Common myeloid progenitor, CD34-positive (primary cell): ENCODE measurements around the gene GAD2.
A peak's percentile ranks its signal among the peaks of the same experiment; 100 is the strongest.

Experiments used
- CTCF ChIA-PET: fragments of 350-600 bp; sonication (Branson Sonifier 250); formaldehyde crosslinking; loops from one replicate; lab custom pipeline; 2021; ENCODE audit warnings: antibody characterized with exemption; lab: Charles Lee
- POLR2A ChIA-PET: fragments of 350-600 bp; sonication (Branson Sonifier 250); formaldehyde crosslinking; loops from one replicate; lab custom pipeline; 2021; ENCODE audit warnings: antibody characterized with exemption; lab: Charles Lee
- DNase-seq, 3 donors: peaks; one replicate each; pipeline versions ENCODE4 v3.0.0 to v3.0.0-alpha.2; 2013
- H3K27ac ChIP-seq, 2 experiments: 1 replicate in 1 of 2; 2 replicates in 1 of 2; pipeline ENCODE4 v1.7.0; 2013; ENCODE audit warnings: inconsistent platforms in 2 of 2, low read length in 2 of 2, mild to moderate bottlenecking in 2 of 2, low read depth in 1 of 2, moderate library complexity in 1 of 2; ENCODE audit not compliant: severe bottlenecking in 2 of 2, insufficient read depth in 1 of 2, poor library complexity in 1 of 2
- H3K27me3 ChIP-seq, 5 experiments: replicated peaks in 2 of 5; 1 replicate in 3 of 5; 2 replicates in 2 of 5; pipeline versions ENCODE4 v1.6.1 to v1.7.0; 2013; ENCODE audit warnings: low read length in 4 of 5, mild to moderate bottlenecking in 2 of 5, moderate library complexity in 2 of 5, inconsistent platforms in 1 of 5; ENCODE audit not compliant: insufficient read depth in 5 of 5, control insufficient read depth in 4 of 5
- H3K36me3 ChIP-seq, 4 experiments: 1 replicate in 2 of 4; 2 replicates in 2 of 4; pipeline versions ENCODE4 v1.6.1 to v1.7.0; 2013; ENCODE audit warnings: low read length in 3 of 4, control low read depth in 1 of 4, mild to moderate bottlenecking in 1 of 4; ENCODE audit not compliant: control insufficient read depth in 4 of 4, insufficient read depth in 4 of 4
- H3K4me1 ChIP-seq, 4 experiments: 1 replicate in 3 of 4; 2 replicates in 1 of 4; pipeline versions ENCODE4 v1.6.1 to v1.7.1; 2013; ENCODE audit warnings: low read length in 3 of 4, mild to moderate bottlenecking in 3 of 4, control low read depth in 1 of 4, inconsistent platforms in 1 of 4, moderate library complexity in 1 of 4; ENCODE audit not compliant: control insufficient read depth in 4 of 4, insufficient read depth in 4 of 4; ENCODE audit errors: control extremely low read depth in 1 of 4
- H3K4me3 ChIP-seq, 7 experiments: 1 replicate in 4 of 7; 2 replicates in 3 of 7; pipeline versions ENCODE4 v1.5.1 to v1.7.0; 2013; ENCODE audit warnings: mild to moderate bottlenecking in 7 of 7, low read length in 6 of 7, moderate library complexity in 6 of 7, inconsistent platforms in 2 of 7, low read depth in 2 of 7, control low read depth in 1 of 7; ENCODE audit not compliant: insufficient read depth in 4 of 7, control insufficient read depth in 1 of 7; ENCODE audit errors: extremely low read depth in 1 of 7
- H3K9me3 ChIP-seq, 5 experiments: 1 replicate in 4 of 5; 2 replicates in 1 of 5; pipeline versions ENCODE4 v1.6.1 to v1.7.1; 2013; ENCODE audit warnings: low read length in 4 of 5, mild to moderate bottlenecking in 2 of 5, inconsistent platforms in 1 of 5, low read depth in 1 of 5, moderate library complexity in 1 of 5; ENCODE audit not compliant: control insufficient read depth in 4 of 5, insufficient read depth in 2 of 5; ENCODE audit errors: control extremely low read depth in 1 of 5
- WGBS: methylation state at CpG from one replicate; pipeline ENCODE4 v1.1.5; 2013; ENCODE audit not compliant: insufficient coverage; 5-methylcytosine and 5-hydroxymethylcytosine counted together

Gene GAD2

DNA sequence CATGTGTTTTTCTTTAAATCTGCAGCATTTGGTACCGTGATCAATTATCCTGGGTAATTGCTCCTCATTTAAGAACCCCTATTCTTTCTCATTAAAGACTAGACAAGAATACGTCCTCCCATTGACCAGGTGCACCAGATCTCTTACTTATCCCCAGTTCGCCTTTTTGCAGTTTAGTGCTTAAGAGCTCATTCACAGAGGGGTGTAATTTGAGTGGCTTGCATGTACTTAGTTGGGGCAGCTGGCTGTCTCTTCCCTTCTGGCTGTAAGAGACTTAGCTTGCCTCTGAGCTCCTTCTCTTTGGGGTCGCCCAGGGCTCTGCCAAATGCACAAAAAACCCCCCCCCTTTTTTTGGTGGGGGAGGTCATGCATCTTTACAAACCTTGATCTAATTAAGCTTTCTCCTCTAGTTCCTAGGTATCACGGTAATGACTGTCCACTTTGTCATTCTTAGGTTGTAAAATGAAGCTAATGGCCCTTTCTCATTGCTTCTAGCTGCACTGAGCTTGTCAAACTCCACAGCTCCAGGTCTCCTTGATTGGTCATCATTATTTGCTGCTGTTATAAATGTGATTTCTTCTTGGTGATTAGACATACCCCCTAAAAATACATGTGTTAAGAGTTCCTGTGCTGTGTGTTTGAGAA, 26.3 kb downstream of the GAD2 start:
- peaks cover 2 to 25% (median 6%) of the 10 kb centered on the region in 5 experiments for H3K27me3 ChIP-seq
- no peaks in the 10 kb centered on the region for H3K36me3 ChIP-seq
- no peaks in the 10 kb centered on the region for H3K4me1 ChIP-seq
- no peak overlapping the region for H3K4me3 ChIP-seq
- CTCF ChIA-PET = interaction anchor here (1.1 kb wide), 1 partner anchor 26 kb away, joined by 3 read pairs; no protein-coding TSS in a partner anchor
- no peaks in the 10 kb centered on the region for H3K9me3 ChIP-seq
- WGBS = 20% methylated on average over 3 of the region's 5 CpGs
- POLR2A ChIA-PET = no interaction called here
- no peak for DNase-seq
- H3K27ac ChIP-seq = no peak overlapping the region

DNA sequence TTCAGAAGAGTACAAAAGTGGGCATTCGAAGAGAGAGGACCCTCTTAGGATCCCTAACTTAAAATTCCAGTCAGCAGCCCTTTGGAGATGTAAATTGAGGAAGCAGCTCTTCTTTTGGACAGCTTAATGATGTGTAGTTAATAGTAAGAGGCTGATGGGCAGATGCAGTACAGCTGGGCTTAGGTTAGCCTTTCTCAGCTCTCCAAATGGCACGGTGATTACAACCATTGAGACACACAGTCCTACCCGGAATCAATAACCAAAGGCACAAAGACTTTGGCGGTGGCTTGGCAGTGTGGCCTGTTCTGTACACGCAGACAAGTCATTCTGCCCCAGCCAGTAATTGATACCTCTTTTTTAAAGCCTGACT, 26.8 kb downstream of the GAD2 start:
- DNase-seq = no peak
- ChIA-PET CTCF (interaction anchor here (1.1 kb wide), 1 partner anchor 26 kb away, joined by 3 read pairs; no protein-coding TSS in a partner anchor), POLR2A (no interaction called here)
- no peak overlapping the region for H3K4me3 ChIP-seq
- H3K27ac ChIP-seq = no peak overlapping the region
- peaks cover 0 to 25% (median 6%) of the 10 kb centered on the region in 5 experiments for H3K27me3 ChIP-seq
- no peaks in the 10 kb centered on the region for H3K9me3 ChIP-seq
- WGBS = 68% methylated on average over 3 of the region's 5 CpGs
- H3K36me3 ChIP-seq = no peaks in the 10 kb centered on the region
- H3K4me1 ChIP-seq = no peaks in the 10 kb centered on the region

- ChIA-PET CTCF (no interaction called here), POLR2A (no interaction called here)
- whole genome bisulfite sequencing = 68% methylated on average over 2 of the region's 6 CpGs
- no peaks in the 10 kb centered on the region for H3K9me3 ChIP-seq
- no peaks in the 10 kb centered on the region for H3K4me1 ChIP-seq
- no peaks in the 10 kb centered on the region for H3K36me3 ChIP-seq
- H3K4me3 ChIP-seq = no peak overlapping the region
- peaks cover 0 to 4% (median 0%) of the 10 kb centered on the region in 5 experiments for H3K27me3 ChIP-seq
- no peak for DNase-seq
- H3K27ac ChIP-seq = no peak overlapping the region
Observed at GRCh38 chr10:26249681-26250080, 33.1 kb downstream of the GAD2 start.

DNA sequence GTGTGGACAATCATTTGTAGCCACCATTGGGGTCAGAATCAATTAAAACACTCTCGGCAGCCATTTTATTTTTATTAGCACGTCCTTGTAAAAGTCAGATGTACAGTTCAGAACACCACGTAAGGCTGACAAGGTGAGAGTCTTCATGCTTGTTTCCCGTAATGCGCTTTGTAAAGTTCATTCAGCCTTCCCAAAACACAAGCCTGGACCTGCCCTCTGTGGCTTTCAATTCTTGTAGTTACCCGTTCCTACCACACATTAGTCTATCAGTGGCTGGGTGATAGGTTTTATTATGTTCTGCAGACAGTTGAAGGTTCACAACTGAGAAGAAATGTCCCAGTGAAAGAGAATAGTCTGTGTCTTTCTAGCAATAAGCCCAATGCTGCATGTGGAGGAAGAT, 35.4 kb downstream of the GAD2 start:
- 97% methylated on average over 4 of the region's 6 CpGs for WGBS
- ChIA-PET CTCF (no interaction called here), POLR2A (no interaction called here)
- no peaks in the 10 kb centered on the region for H3K36me3 ChIP-seq
- no peaks in the 10 kb centered on the region for H3K9me3 ChIP-seq
- H3K27ac ChIP-seq = no peak overlapping the region
- no peak for DNase-seq
- no peaks in the 10 kb centered on the region for H3K4me1 ChIP-seq
- H3K4me3 ChIP-seq = no peak overlapping the region
- peaks cover 0 to 8% (median 2%) of the 10 kb centered on the region in 5 experiments for H3K27me3 ChIP-seq

DNA sequence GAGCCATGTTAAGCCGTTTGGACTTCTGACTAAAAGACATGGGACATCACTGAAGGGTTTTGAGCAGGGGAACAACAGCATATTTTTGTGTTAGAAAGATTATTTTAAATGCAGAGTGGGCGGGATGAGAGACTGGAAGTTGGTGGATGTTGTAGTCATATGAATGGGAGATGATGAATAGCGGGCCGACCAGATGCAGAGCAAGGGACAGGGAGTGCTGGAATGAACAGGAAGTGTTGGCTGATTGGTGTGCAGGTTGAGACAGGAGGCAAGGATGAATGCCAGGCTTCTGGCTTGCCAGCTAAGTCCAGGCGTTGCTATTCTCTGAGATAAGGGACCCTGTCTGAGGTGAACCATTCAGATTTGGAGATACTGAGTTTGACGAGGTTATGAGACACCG, 38.0 kb downstream of the GAD2 start:
- no peaks in the 10 kb centered on the region for H3K4me1 ChIP-seq
- H3K4me3 ChIP-seq = no peak overlapping the region
- no peaks in the 10 kb centered on the region for H3K36me3 ChIP-seq
- CTCF ChIA-PET = interaction anchor here (1.1 kb wide), 1 partner anchor 9 kb away, joined by 4 read pairs; no protein-coding TSS in a partner anchor
- H3K27ac ChIP-seq = no peak overlapping the region
- H3K27me3 ChIP-seq = peaks cover 0 to 11% (median 2%) of the 10 kb centered on the region in 5 experiments
- no peaks in the 10 kb centered on the region for H3K9me3 ChIP-seq
- no peak for DNase-seq
- WGBS = 82% methylated on average over 7 of the region's 7 CpGs
- POLR2A ChIA-PET = no interaction called here

GRCh38 chr10:26259341-26259740, 42.8 kb downstream of the GAD2 start:
- Histone ChIP-seq H3K27ac (no peak overlapping the region), H3K4me3 (no peak overlapping the region), H3K9me3 (no peaks in the 10 kb centered on the region), H3K27me3 (peaks cover 1 to 14% (median 2%) of the 10 kb centered on the region in 5 experiments), H3K36me3 (no peaks in the 10 kb centered on the region), H3K4me1 (no peaks in the 10 kb centered on the region)
- no peak for DNase-seq
- no CpG with 5 or more reads among the region's 1 CpG for WGBS
- ChIA-PET POLR2A (no interaction called here), CTCF (no interaction called here)

GRCh38 chr10:26269754-26270153, 53.2 kb downstream of the GAD2 start:
- H3K4me1 ChIP-seq = no peaks in the 10 kb centered on the region
- no peak overlapping the region for H3K27ac ChIP-seq
- H3K36me3 ChIP-seq = no peaks in the 10 kb centered on the region
- ChIA-PET POLR2A (no interaction called here), CTCF (interaction anchor here (1.4 to 3.3 kb wide), 2 partner anchors 23 to 394 kb away, joined by 4 to 17 read pairs; no protein-coding TSS in a partner anchor)
- H3K9me3 ChIP-seq = no peaks in the 10 kb centered on the region
- H3K4me3 ChIP-seq = no peak overlapping the region
- H3K27me3 ChIP-seq = peaks cover 0 to 32% (median 6%) of the 10 kb centered on the region in 5 experiments
- peak; percentile 27 to 58 (median 44) for DNase-seq
- 30% methylated on average over 6 of the region's 8 CpGs for WGBS
